Caco-2 (cell line): ENCODE measurements around the gene ARHGEF7. TPM values are rescaled to one million over a fixed set of nuclear protein-coding genes. Genes with fewer than 3 reads are reported as not detected.
"Not testable (repeated sequence)": the region's sequence is repeated elsewhere in the genome, so short reads cannot be mapped to it uniquely, and the experiment has no call there.

Experiments
- BruUV-seq: library from RNA; stranded (reverse); fragments of 400-500 nt; replicated peaks from 2 replicates; lab custom pipeline; 2021; lab: Mats Ljungman, UMichigan
- CTCF ChIA-PET: fragments of 300-600 bp; sonication (Branson Sonifier 250); formaldehyde crosslinking; loops from one replicate; lab custom pipeline; 2022; ENCODE audit warnings: antibody characterized with exemption; lab: Charles Lee
- POLR2A ChIA-PET: fragments of 300-600 bp; sonication (Branson Sonifier 250); formaldehyde crosslinking; loops from one replicate; lab custom pipeline; 2022; ENCODE audit warnings: antibody characterized with exemption; lab: Charles Lee
- DNase-seq, 2 experiments: peaks; one replicate each; pipeline versions ENCODE4 v3.0.0 to v3.0.0-alpha.2; 2020 to 2022
- H3K27me3 ChIP-seq: replicated peaks from 2 replicates; pipeline ENCODE4 v1.6.0; 2011; ENCODE audit warnings: low read length; ENCODE audit not compliant: control insufficient read depth, insufficient read depth
- H3K36me3 ChIP-seq: 2 replicates; pipeline ENCODE4 v1.5.1; 2011; ENCODE audit warnings: low read length; ENCODE audit not compliant: control insufficient read depth, insufficient read depth
- H3K4me1 ChIP-seq: fragments of 250-450 bp; sonication (Bioruptor Pico); 2 replicates; pipeline ENCODE4 v1.5.1; 2020; ENCODE audit warnings: mild to moderate bottlenecking
- H3K4me3 ChIP-seq: 2 replicates; pipeline ENCODE4 v1.5.1; 2011; ENCODE audit warnings: low read depth, mild to moderate bottlenecking, control low read depth, low read length
- H3K9me3 ChIP-seq: fragments of 250-450 bp; sonication (Bioruptor Pico); 2 replicates; pipeline ENCODE4 v1.5.1; 2020; ENCODE audit warnings: mild to moderate bottlenecking, moderate library complexity
- H3K27ac Mint-ChIP-seq: one replicate; pipeline ENCODE4 v1.8.0; 2022; ENCODE audit warnings: mixed read lengths; ENCODE audit not compliant: unreplicated experiment
- H3K27me3 Mint-ChIP-seq: one replicate; pipeline ENCODE4 v1.8.0; 2022; ENCODE audit warnings: mixed read lengths; ENCODE audit not compliant: insufficient read depth, unreplicated experiment
- H3K36me3 Mint-ChIP-seq: one replicate; pipeline ENCODE4 v1.8.0; 2022; ENCODE audit warnings: mild to moderate bottlenecking, mixed read lengths; ENCODE audit not compliant: insufficient read depth, unreplicated experiment
- H3K4me1 Mint-ChIP-seq: one replicate; pipeline ENCODE4 v1.8.0; 2022; ENCODE audit warnings: low read depth, mixed read lengths; ENCODE audit not compliant: unreplicated experiment
- H3K4me3 Mint-ChIP-seq: one replicate; pipeline ENCODE4 v1.8.0; 2022; ENCODE audit warnings: mild to moderate bottlenecking, moderate library complexity, mixed read lengths; ENCODE audit not compliant: unreplicated experiment
- H3K9me3 Mint-ChIP-seq: one replicate; pipeline ENCODE4 v1.8.0; 2022; ENCODE audit warnings: mixed read lengths; ENCODE audit not compliant: unreplicated experiment
- CTCF ChIP-seq, 2 experiments: fragments of 200-600 bp in 1 of 2; IDR thresholded peaks; 1 replicate in 1 of 2; 2 replicates in 1 of 2; pipeline versions ENCODE4 v1.5.1 to v1.8.0; 2011 to 2022; ENCODE audit warnings: antibody characterized with exemption in 1 of 2, control low read depth in 1 of 2, inconsistent platforms in 1 of 2, low read depth in 1 of 2, low read length in 1 of 2, mild to moderate bottlenecking in 1 of 2, moderate library complexity in 1 of 2; ENCODE audit not compliant: insufficient read depth in 1 of 2, severe bottlenecking in 1 of 2, unreplicated experiment in 1 of 2
- intact Hi-C: fragments of 100-400 bp; cut with micrococcal nuclease; formaldehyde crosslinking; loops from one replicate; pipeline ENCODE4 v1.10.0; 2022; ENCODE audit not compliant: unreplicated experiment
- total RNA-seq: library from RNA; stranded (reverse); gene quantifications from 2 replicates; pipeline ENCODE4 v1.2.3, GENCODE V29; 2022

Gene ARHGEF7
- total RNA-seq, 1 experiment from 2014 or later, result 60.5 TPM

- ChIA-PET CTCF (no interaction called here), POLR2A (no interaction called here)
- Histone ChIP-seq H3K36me3 (no peaks in the 10 kb centered on the region), H3K4me1 (no peaks in the 10 kb centered on the region), H3K27me3 (no peaks in the 10 kb centered on the region), H3K9me3 (no peaks in the 10 kb centered on the region), H3K4me3 (no peak overlapping the region)
- H3K4me1 Mint-ChIP-seq, result no peaks in the 10 kb centered on the region
- intact Hi-C loops, result no loop called here
- H3K27ac Mint-ChIP-seq, result no peak overlapping the region
- H3K4me3 Mint-ChIP-seq, result no peak overlapping the region
- no peaks in the 10 kb centered on the region for H3K27me3 Mint-ChIP-seq
- H3K36me3 Mint-ChIP-seq, result no peaks in the 10 kb centered on the region
- TF ChIP-seq CTCF (IDR thresholded peaks at IDR 0.05; ENCODE audit: insufficient read depth in 1 of 2, low read depth in 1 of 2, low read length in 1 of 2, severe bottlenecking in 1 of 2, unreplicated experiment in 1 of 2), result no peak
- BruUV-seq, result no TSS peak
- DNase-seq, result no peak
- no peaks in the 10 kb centered on the region for H3K9me3 Mint-ChIP-seq
These were observed 32.9 kb upstream of the ARHGEF7 start for GRCh38 chr13:111082240-111082639.

- H3K27me3 ChIP-seq, H3K9me3 Mint-ChIP-seq, H3K36me3 ChIP-seq, H3K27me3 Mint-ChIP-seq, H3K4me1 ChIP-seq, H3K27ac Mint-ChIP-seq, H3K9me3 ChIP-seq, intact Hi-C loops, H3K4me1 Mint-ChIP-seq, CTCF ChIA-PET, DNase-seq, H3K4me3 ChIP-seq, BruUV-seq, POLR2A ChIA-PET, H3K4me3 Mint-ChIP-seq, H3K36me3 Mint-ChIP-seq: not testable (repeated sequence)
These were observed 32.3 kb upstream of the ARHGEF7 start for GRCh38 chr13:111082769-111083168.

GRCh38 chr13:111083693-111084092 lies 31.4 kb upstream of the ARHGEF7 start:
- H3K4me3 ChIP-seq, POLR2A ChIA-PET, H3K4me1 ChIP-seq, intact Hi-C loops, H3K9me3 Mint-ChIP-seq, H3K27ac Mint-ChIP-seq, CTCF ChIA-PET, H3K27me3 ChIP-seq, H3K27me3 Mint-ChIP-seq, H3K36me3 Mint-ChIP-seq, BruUV-seq, H3K9me3 ChIP-seq, DNase-seq, H3K36me3 ChIP-seq, H3K4me3 Mint-ChIP-seq, H3K4me1 Mint-ChIP-seq: not testable (repeated sequence)

- Mint-ChIP-seq H3K36me3 (no peaks in the 10 kb centered on the region), H3K27me3 (peaks cover 24% of the 10 kb centered on the region), H3K4me1 (no peaks in the 10 kb centered on the region), H3K4me3 (no peak overlapping the region), H3K9me3 (no peaks in the 10 kb centered on the region), H3K27ac (no peak overlapping the region)
- intact Hi-C loops, result no loop called here
- POLR2A ChIA-PET, result no interaction called here
- H3K4me1 ChIP-seq, result no peaks in the 10 kb centered on the region
- CTCF ChIA-PET, result no interaction called here
- TF ChIP-seq CTCF (IDR thresholded peaks at IDR 0.05; ENCODE audit: insufficient read depth in 1 of 2, low read depth in 1 of 2, low read length in 1 of 2, severe bottlenecking in 1 of 2, unreplicated experiment in 1 of 2), result no peak
- peaks cover 9% of the 10 kb centered on the region for H3K27me3 ChIP-seq
- no peak overlapping the region for H3K4me3 ChIP-seq
- H3K36me3 ChIP-seq, result no peaks in the 10 kb centered on the region
- DNase-seq, result no peak
- no TSS peak for BruUV-seq
- H3K9me3 ChIP-seq, result no peaks in the 10 kb centered on the region
These were observed 24.9 kb upstream of the ARHGEF7 start for GRCh38 chr13:111090169-111090568.
